GM12878 (cell line): ENCODE measurements around the gene MACROD2. TPM values are rescaled to one million over a fixed set of nuclear protein-coding genes. Genes with fewer than 3 reads are reported as not detected.

Experiments used
- ATAC-seq: fragments of 200-7000 bp; cut with Tn5 transposase; 3 replicates; pipeline ENCODE4 v1.9.1; 2020; ENCODE audit warnings: mild to moderate bottlenecking, moderate library complexity
- BruUV-seq: library from RNA; stranded (reverse); fragments of 400-500 nt; replicated peaks from 2 replicates; lab custom pipeline; 2021; lab: Mats Ljungman, UMichigan
- CTCF ChIA-PET: fragments of 300-600 bp; sonication (Branson Sonifier 250); formaldehyde crosslinking; extraction: SDS; loops from one replicate; lab custom pipeline; 2021; ENCODE audit warnings: inconsistent platforms; lab: Yijun Ruan, JAX
- POLR2A ChIA-PET: fragments of 350-600 bp; formaldehyde crosslinking; extraction: SDS; loops from one replicate; lab custom pipeline; 2021; ENCODE audit warnings: inconsistent platforms; lab: Charles Lee
- RAD21 ChIA-PET: fragments of 300-600 bp; sonication (Branson Sonifier 250); formaldehyde crosslinking; loops from one replicate; lab custom pipeline; 2023; ENCODE audit warnings: antibody characterized with exemption; ENCODE audit not compliant: unreplicated experiment; lab: Charles Lee
- SMC1A ChIA-PET: fragments of 300-600 bp; sonication (Branson Sonifier 250); formaldehyde crosslinking; loops from one replicate; lab custom pipeline; 2023; ENCODE audit not compliant: unreplicated experiment, uncharacterized antibody; lab: Charles Lee
- DNase-seq: peaks from one replicate; pipeline ENCODE4 v3.0.0-alpha.2; 2011; ENCODE audit warnings: low read depth, low spot score
- FAIRE-seq: peaks from 3 replicates; lab custom pipeline; 2011; peaks lifted over from hg19 to GRCh38; lab: Jason Lieb, UNC
- H2AFZ ChIP-seq: 2 replicates; pipeline ENCODE4 v1.6.0; 2011; ENCODE audit warnings: low read depth, low read length, control low read depth; ENCODE audit not compliant: control insufficient read depth
- H3K27ac ChIP-seq: 2 replicates; pipeline ENCODE4 v1.5.1; 2011; ENCODE audit warnings: control low read depth; ENCODE audit not compliant: control insufficient read depth, insufficient read depth
- H3K27me3 ChIP-seq, 2 experiments: replicated peaks in 1 of 2; 2 replicates each; pipeline versions ENCODE4 v1.6.0 to v1.6.1; 2011; ENCODE audit warnings: low read length in 1 of 2; ENCODE audit not compliant: control insufficient read depth in 2 of 2, insufficient read depth in 2 of 2
- H3K36me3 ChIP-seq, 2 experiments: 2 replicates each; pipeline ENCODE4 v1.5.1; 2011; ENCODE audit warnings: low read length in 1 of 2; ENCODE audit not compliant: control insufficient read depth in 2 of 2, insufficient read depth in 2 of 2
- H3K4me1 ChIP-seq: 2 replicates; pipeline ENCODE4 v1.6.1; 2011; ENCODE audit warnings: mild to moderate bottlenecking, low read length, moderate library complexity, mixed read lengths; ENCODE audit not compliant: control insufficient read depth, insufficient read depth
- H3K4me2 ChIP-seq: 2 replicates; pipeline ENCODE4 v1.6.0; 2011; ENCODE audit warnings: control low read depth; ENCODE audit not compliant: control insufficient read depth, insufficient read depth
- H3K4me3 ChIP-seq: fragments of 200-600 bp; sonication (generic); 2 replicates; pipeline ENCODE4 v1.5.1; 2016
- H3K79me2 ChIP-seq: 2 replicates; pipeline ENCODE4 v1.6.0; 2011; ENCODE audit warnings: low read length; ENCODE audit not compliant: control insufficient read depth, insufficient read depth
- H3K9ac ChIP-seq: 2 replicates; pipeline ENCODE4 v1.8.0; 2011; ENCODE audit warnings: low read length, control low read depth, mixed read lengths; ENCODE audit not compliant: control insufficient read depth, insufficient read depth
- H3K9me3 ChIP-seq: replicated peaks from 3 replicates; pipeline ENCODE4 v1.5.1; 2011; ENCODE audit warnings: mild to moderate bottlenecking, low read length; ENCODE audit not compliant: control insufficient read depth, insufficient read depth
- H4K20me1 ChIP-seq: 2 replicates; pipeline ENCODE4 v1.6.0; 2011; ENCODE audit not compliant: control insufficient read depth, insufficient read depth
- BMI1 ChIP-seq: fragments of 450-650 bp; IDR thresholded peaks from 2 replicates; pipeline ENCODE4 v1.6.1; 2016; ENCODE audit warnings: mild to moderate bottlenecking, moderate library complexity, borderline replicate concordance
- CBX3 ChIP-seq: fragments of 200-600 bp; sonication (generic); IDR thresholded peaks from 2 replicates; pipeline ENCODE4 v1.6.1; 2016; ENCODE audit warnings: low read depth, borderline replicate concordance
- CREB1 ChIP-seq: IDR thresholded peaks from 2 replicates; pipeline ENCODE4 v1.6.1; 2012; ENCODE audit warnings: low read depth, mild to moderate bottlenecking, inconsistent platforms
- EGR1 ChIP-seq, 2 experiments: IDR thresholded peaks; 1 replicate in 1 of 2; 2 replicates in 1 of 2; pipeline ENCODE4 v1.6.1; 2011 to 2012; ENCODE audit warnings: low read depth in 2 of 2, low read length in 2 of 2, borderline replicate concordance in 1 of 2, mild to moderate bottlenecking in 1 of 2, moderate library complexity in 1 of 2
- NFXL1 ChIP-seq: fragments of 450-650 bp; IDR thresholded peaks from 2 replicates; pipeline ENCODE4 v1.6.1; 2017; ENCODE audit warnings: antibody characterized with exemption, mild to moderate bottlenecking, borderline replicate concordance
- NR2C1 ChIP-seq: fragments of 450-650 bp; IDR thresholded peaks from 2 replicates; pipeline ENCODE4 v1.6.1; 2017; ENCODE audit warnings: antibody characterized with exemption, mild to moderate bottlenecking, moderate library complexity
- RELB ChIP-seq: fragments of 450-650 bp; IDR thresholded peaks from 2 replicates; pipeline ENCODE4 v1.6.1; 2017; ENCODE audit warnings: low read depth, mild to moderate bottlenecking, moderate library complexity
- TBL1XR1 ChIP-seq: IDR thresholded peaks from 2 replicates; pipeline ENCODE4 v1.6.1; 2012; ENCODE audit warnings: low read depth, low read length, improper control_type of control experiment
- YBX1 ChIP-seq: fragments of 450-650 bp; IDR thresholded peaks from 2 replicates; pipeline ENCODE4 v1.6.1; 2016; ENCODE audit warnings: antibody characterized with exemption
- ZSCAN29 ChIP-seq: fragments of 450-650 bp; IDR thresholded peaks from 2 replicates; pipeline ENCODE4 v1.6.1; 2017; ENCODE audit warnings: mild to moderate bottlenecking, moderate library complexity
- WGBS: methylation state at CpG from one replicate; pipeline ENCODE4 v1.1.6; 2016; ENCODE audit warnings: low lambda C conversion rate; ENCODE audit not compliant: insufficient replicate concordance, insufficient coverage; ENCODE audit errors: missing lambda C conversion rate; 5-methylcytosine and 5-hydroxymethylcytosine counted together
- in situ Hi-C: fragments of 300-500 bp; cut with MboI; formaldehyde crosslinking; loops from 9 replicates; pipeline ENCODE4 v1.14.3; 2018; ENCODE audit warnings: mixed read lengths
- intact Hi-C: fragments of 100-400 bp; cut with micrococcal nuclease; formaldehyde crosslinking; loops from one replicate; pipeline ENCODE4 v1.14.2; 2022; ENCODE audit not compliant: unreplicated experiment
- polyA plus RNA-seq, 11 experiments: library from polyadenylated mRNA; depleted of rRNA in 4 of 11; unstranded in 6 of 11; stranded (reverse) in 5 of 11; fragments of >200 nt; fragmentation: Nextera tagmentation in 4 of 11; fragmentation: Illumina TruSeq in 1 of 11; extraction: Ambion mirVana in 4 of 11; extraction: Trizol in 1 of 11; gene quantifications; 1 replicate in 1 of 11; 2 replicates in 10 of 11; pipeline versions ENCODE4 v1.2.1 to v1.2.3, GENCODE V29; 2011 to 2016; ENCODE audit warnings: inconsistent platforms in 2 of 11, missing spikeins in 2 of 11, low read depth in 1 of 11
- total RNA-seq, 4 experiments: library from RNA; depleted of rRNA in 3 of 4; stranded (reverse); fragments of >200 nt in 3 of 4; fragmentation: Illumina TruSeq in 1 of 4; extraction: Trizol in 1 of 4; gene quantifications; 2 replicates each; pipeline versions ENCODE4 v1.2.1 to v1.2.3, GENCODE V29; 2013 to 2021
- TF ChIP-seq, protein P1 (sequence below): fragments of 450-650 bp; IDR thresholded peaks from 2 replicates; pipeline ENCODE4 v1.6.1; 2017; ENCODE audit warnings: borderline replicate concordance
- TF ChIP-seq, protein P2 (sequence below): IDR thresholded peaks from 2 replicates; pipeline ENCODE4 v1.6.1; 2011; ENCODE audit warnings: borderline replicate concordance, low read depth, mild to moderate bottlenecking, moderate library complexity, mixed read lengths, low read length; ENCODE audit not compliant: insufficient read depth; ENCODE audit errors: extremely low read length

MACROD2 gene
- total and polyA plus RNA-seq, 10 of the 15 experiments (the other 5 are each of a cell fraction or from before 2014, with no cell fraction given), result 1.1 to 21.5 (median 2.2) TPM

GRCh38 chr20:14235355-14235754, 240.0 kb downstream of the MACROD2 start:
- Histone ChIP-seq H3K4me3 (no peak overlapping the region), H3K4me1 (no peaks in the 10 kb centered on the region), H3K27me3 (no peaks in the 10 kb centered on the region), H3K36me3 (no peaks in the 10 kb centered on the region), H3K27ac (no peak overlapping the region), H2AFZ (no peak overlapping the region), H3K9ac (no peak overlapping the region), H3K79me2 (no peaks in the 10 kb centered on the region), H3K9me3 (no peaks in the 10 kb centered on the region), H3K4me2 (no peak overlapping the region), H4K20me1 (no peaks in the 10 kb centered on the region)
- no peak for TF ChIP-seq NR2C1
- TF ChIP-seq, protein P1, sequence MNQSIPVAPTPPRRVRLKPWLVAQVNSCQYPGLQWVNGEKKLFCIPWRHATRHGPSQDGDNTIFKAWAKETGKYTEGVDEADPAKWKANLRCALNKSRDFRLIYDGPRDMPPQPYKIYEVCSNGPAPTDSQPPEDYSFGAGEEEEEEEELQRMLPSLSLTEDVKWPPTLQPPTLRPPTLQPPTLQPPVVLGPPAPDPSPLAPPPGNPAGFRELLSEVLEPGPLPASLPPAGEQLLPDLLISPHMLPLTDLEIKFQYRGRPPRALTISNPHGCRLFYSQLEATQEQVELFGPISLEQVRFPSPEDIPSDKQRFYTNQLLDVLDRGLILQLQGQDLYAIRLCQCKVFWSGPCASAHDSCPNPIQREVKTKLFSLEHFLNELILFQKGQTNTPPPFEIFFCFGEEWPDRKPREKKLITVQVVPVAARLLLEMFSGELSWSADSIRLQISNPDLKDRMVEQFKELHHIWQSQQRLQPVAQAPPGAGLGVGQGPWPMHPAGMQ, result no peak
- TF ChIP-seq BMI1, result no peak
- no peak for TF ChIP-seq TBL1XR1
- no peak for TF ChIP-seq CBX3
- TF ChIP-seq CREB1, result no peak
- TF ChIP-seq NFXL1, result no peak
- TF ChIP-seq EGR1 (IDR thresholded peaks at IDR 0.05; ENCODE audit: borderline replicate concordance in 1 of 2, low read depth in 2 of 2, low read length in 2 of 2), result no peak
- TF ChIP-seq, protein P2, sequence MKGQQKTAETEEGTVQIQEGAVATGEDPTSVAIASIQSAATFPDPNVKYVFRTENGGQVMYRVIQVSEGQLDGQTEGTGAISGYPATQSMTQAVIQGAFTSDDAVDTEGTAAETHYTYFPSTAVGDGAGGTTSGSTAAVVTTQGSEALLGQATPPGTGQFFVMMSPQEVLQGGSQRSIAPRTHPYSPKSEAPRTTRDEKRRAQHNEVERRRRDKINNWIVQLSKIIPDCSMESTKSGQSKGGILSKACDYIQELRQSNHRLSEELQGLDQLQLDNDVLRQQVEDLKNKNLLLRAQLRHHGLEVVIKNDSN, result no peak
- no peak for TF ChIP-seq ZSCAN29
- TF ChIP-seq YBX1, result no peak
- TF ChIP-seq RELB, result no peak
- ChIA-PET CTCF (no interaction called here), SMC1A (interaction anchor here (0.6 kb wide), 1 partner anchor 343 kb away, joined by 3 read pairs; no protein-coding TSS in a partner anchor), POLR2A (no interaction called here), RAD21 (no interaction called here)
- ATAC-seq, result no peak
- intact Hi-C loops, result no loop called here
- BruUV-seq, result no TSS peak
- in situ Hi-C loops, result no loop called here
- 32% methylated on average over 2 of the region's 2 CpGs for WGBS
- no peak for FAIRE-seq
- no peak for DNase-seq
